Suprapubic skin (tissue), 4 donors: Measurements from ENCODE around the gene TUBA1C. TPM values are rescaled to one million over a fixed set of nuclear protein-coding genes. Genes with fewer than 3 reads are reported as not detected.
"Not testable (repeated sequence)": the region's sequence is repeated elsewhere in the genome, so short reads cannot be mapped to it uniquely, and the experiment has no call there.

Experiments
- DNase-seq, 2 donors: peaks; one replicate each; pipeline ENCODE4 v3.0.0-alpha.2; 2019; ENCODE audit warnings: low spot score in 2 of 2
- H3K27ac ChIP-seq: fragments of 200-600 bp; sonication (generic); one replicate; pipeline ENCODE4 v1.5.1; 2019
- H3K27me3 ChIP-seq: fragments of 200-600 bp; sonication (generic); one replicate; pipeline ENCODE4 v1.5.1; 2019
- H3K36me3 ChIP-seq: fragments of 200-600 bp; sonication (generic); one replicate; pipeline ENCODE4 v1.5.1; 2019
- H3K4me1 ChIP-seq: fragments of 200-600 bp; sonication (generic); one replicate; pipeline ENCODE4 v1.5.1; 2019
- H3K4me3 ChIP-seq: fragments of 200-600 bp; sonication (generic); one replicate; pipeline ENCODE4 v1.5.1; 2019; ENCODE audit warnings: mild to moderate bottlenecking
- H3K9me3 ChIP-seq: fragments of 200-600 bp; sonication (generic); one replicate; pipeline ENCODE4 v1.5.1; 2019
- EP300 ChIP-seq: sonication (generic); formaldehyde crosslinking; IDR thresholded peaks from one replicate; pipeline ENCODE4 v1.6.1; 2017; ENCODE audit warnings: antibody characterized with exemption
- POLR2A ChIP-seq, 2 donors: fragments of 450-650 bp; IDR thresholded peaks; one replicate each; pipeline ENCODE4 v1.6.1; 2017; ENCODE audit warnings: antibody characterized with exemption in 2 of 2, mild to moderate bottlenecking in 2 of 2, moderate library complexity in 2 of 2
- POLR2AphosphoS5 ChIP-seq, 3 donors: sonication (generic); formaldehyde crosslinking; IDR thresholded peaks; one replicate each; pipeline ENCODE4 v1.6.1; 2017; ENCODE audit warnings: antibody characterized with exemption in 3 of 3
- WGBS: methylation state at CpG from one replicate; pipeline ENCODE4 v1.1.5; 2018; 5-methylcytosine and 5-hydroxymethylcytosine counted together
- total RNA-seq, 4 donors: library from RNA; depleted of rRNA; stranded (reverse); fragments of >200 nt; gene quantifications; one replicate each; pipeline ENCODE4 v1.1.0, GENCODE V29; 2016
- TF ChIP-seq, protein P1 (sequence below), 2 donors: fragments of 200-600 bp in 1 of 2; fragments of 450-650 bp in 1 of 2; sonication (generic) in 1 of 2; IDR thresholded peaks; one replicate each; pipeline ENCODE4 v1.5.1; 2016 to 2019; ENCODE audit warnings: antibody characterized with exemption in 2 of 2, mild to moderate bottlenecking in 1 of 2, moderate library complexity in 1 of 2

TUBA1C gene
- total RNA-seq, 4 donors from 2014 or later = 115 to 747 (median 609) TPM

DNA sequence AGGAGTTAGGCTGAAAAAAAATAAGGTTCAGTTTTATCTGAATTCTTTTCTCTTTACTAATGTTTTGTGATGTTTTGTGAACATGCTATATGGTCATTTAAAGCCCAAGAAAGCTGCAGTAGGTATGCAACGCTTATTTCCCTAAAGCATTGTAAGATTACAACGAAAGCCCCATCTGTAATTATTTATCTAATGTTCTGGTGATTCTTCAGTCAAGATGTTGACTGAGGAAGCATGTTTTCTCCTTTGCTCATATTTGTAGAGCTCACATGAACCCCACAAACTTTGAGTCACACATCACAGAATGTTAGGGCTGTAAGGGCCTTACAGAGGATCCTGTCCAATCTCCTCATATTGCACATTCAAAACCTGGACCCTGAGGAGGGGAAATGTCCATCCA lies 3.2 kb upstream of the TUBA1C start:
- DNase-seq = no peak
- no peaks in the 10 kb centered on the region for H3K9me3 ChIP-seq
- TF ChIP-seq POLR2A (IDR thresholded peaks at IDR 0.05) (no peak), POLR2AphosphoS5 (IDR thresholded peaks at IDR 0.05) (no peak), EP300 (no peak)
- TF ChIP-seq, protein P1, sequence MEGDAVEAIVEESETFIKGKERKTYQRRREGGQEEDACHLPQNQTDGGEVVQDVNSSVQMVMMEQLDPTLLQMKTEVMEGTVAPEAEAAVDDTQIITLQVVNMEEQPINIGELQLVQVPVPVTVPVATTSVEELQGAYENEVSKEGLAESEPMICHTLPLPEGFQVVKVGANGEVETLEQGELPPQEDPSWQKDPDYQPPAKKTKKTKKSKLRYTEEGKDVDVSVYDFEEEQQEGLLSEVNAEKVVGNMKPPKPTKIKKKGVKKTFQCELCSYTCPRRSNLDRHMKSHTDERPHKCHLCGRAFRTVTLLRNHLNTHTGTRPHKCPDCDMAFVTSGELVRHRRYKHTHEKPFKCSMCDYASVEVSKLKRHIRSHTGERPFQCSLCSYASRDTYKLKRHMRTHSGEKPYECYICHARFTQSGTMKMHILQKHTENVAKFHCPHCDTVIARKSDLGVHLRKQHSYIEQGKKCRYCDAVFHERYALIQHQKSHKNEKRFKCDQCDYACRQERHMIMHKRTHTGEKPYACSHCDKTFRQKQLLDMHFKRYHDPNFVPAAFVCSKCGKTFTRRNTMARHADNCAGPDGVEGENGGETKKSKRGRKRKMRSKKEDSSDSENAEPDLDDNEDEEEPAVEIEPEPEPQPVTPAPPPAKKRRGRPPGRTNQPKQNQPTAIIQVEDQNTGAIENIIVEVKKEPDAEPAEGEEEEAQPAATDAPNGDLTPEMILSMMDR (IDR thresholded peaks at IDR 0.05) = no peak
- no peaks in the 10 kb centered on the region for H3K27me3 ChIP-seq
- no peak overlapping the region for H3K27ac ChIP-seq
- H3K4me3 ChIP-seq = no peak overlapping the region
- peaks cover 50% of the 10 kb centered on the region for H3K4me1 ChIP-seq
- no peaks in the 10 kb centered on the region for H3K36me3 ChIP-seq
- 87% methylated on average over 2 of the region's 2 CpGs for WGBS

DNA sequence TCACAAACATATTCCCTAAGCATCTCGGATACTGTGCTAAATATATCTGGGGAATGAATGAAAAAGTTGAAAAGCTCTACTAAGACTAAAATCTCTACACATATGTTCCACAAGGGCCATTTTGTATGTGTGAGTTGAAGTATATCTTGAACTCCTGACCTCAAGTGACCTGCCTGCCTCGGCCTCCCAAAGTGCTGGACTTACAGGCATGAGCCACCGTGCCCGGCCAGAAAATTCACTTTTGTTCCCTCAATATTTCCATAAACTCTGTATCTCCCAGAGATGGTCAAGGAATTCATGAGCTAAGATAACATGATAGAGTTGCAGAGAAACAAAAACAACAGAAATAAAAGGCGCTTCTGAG lies 1.5 kb upstream of the TUBA1C start:
- TF ChIP-seq EP300 = no peak
- TF ChIP-seq, protein P1 (IDR thresholded peaks at IDR 0.05) = no peak
- TF ChIP-seq POLR2A (IDR thresholded peaks at IDR 0.05) = no peak
- no peak for TF ChIP-seq POLR2AphosphoS5 (IDR thresholded peaks at IDR 0.05)
- no peak for DNase-seq
- Histone ChIP-seq H3K4me1 (peaks cover 66% of the 10 kb centered on the region), H3K9me3 (no peaks in the 10 kb centered on the region), H3K27me3 (no peaks in the 10 kb centered on the region), H3K4me3 (no peak overlapping the region), H3K36me3 (no peaks in the 10 kb centered on the region), H3K27ac (no peak overlapping the region)
- whole genome bisulfite sequencing = 86% methylated on average over 5 of the region's 5 CpGs

DNA sequence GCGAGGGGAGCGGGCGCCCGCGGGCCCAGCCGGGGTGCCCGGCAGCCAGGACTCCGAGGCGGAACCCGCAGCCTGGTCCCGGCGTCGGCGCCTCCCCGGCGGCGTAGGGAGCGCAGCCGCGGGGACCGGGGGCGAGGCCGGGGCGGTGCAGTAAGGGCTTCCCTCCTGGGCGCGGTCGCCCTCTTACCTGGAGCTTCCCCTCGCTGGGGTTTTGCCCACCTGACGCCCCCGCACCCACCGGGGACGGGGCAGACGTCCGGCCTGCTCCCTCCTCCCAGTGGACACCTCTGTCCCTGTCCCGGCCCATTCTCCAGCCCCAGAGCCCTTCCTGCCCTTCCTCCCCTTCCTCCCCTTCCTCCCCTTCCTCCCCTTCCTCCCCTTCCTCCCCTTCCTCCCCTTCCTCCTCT lies 413 bp upstream of the TUBA1C start:
- peak overlapping the region; percentile 100 for H3K27ac ChIP-seq
- H3K4me3 ChIP-seq = peak overlapping the region; percentile 92
- no peaks in the 10 kb centered on the region for H3K27me3 ChIP-seq
- H3K4me1 ChIP-seq = peaks cover 73% of the 10 kb centered on the region
- DNase-seq = peak in 1 of 2 donors; percentile 81
- TF ChIP-seq EP300 = no peak
- peaks cover 2% of the 10 kb centered on the region for H3K36me3 ChIP-seq
- WGBS = under 1% methylated on average over 19 of the region's 35 CpGs
- H3K9me3 ChIP-seq = no peaks in the 10 kb centered on the region

DNA sequence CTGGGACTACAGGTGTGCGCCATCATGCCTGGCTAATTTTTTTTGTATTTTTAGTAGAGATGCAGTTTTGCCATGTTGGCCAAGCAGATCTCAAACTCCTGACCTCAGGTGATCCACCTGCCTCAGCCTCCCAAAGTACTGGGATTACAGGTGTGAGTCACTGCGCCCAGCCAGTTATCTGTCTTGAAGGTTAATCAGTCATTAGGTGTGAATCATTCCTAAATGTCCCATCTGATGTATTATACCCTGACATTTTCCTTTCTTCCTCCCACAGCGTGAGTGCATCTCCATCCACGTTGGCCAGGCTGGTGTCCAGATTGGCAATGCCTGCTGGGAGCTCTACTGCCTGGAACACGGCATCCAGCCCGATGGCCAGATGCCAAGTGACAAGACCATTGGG lies 4.3 kb downstream of the TUBA1C start:
- H3K36me3 ChIP-seq = peaks cover 45% of the 10 kb centered on the region
- 62% methylated on average over 6 of the region's 6 CpGs for WGBS
- H3K27ac ChIP-seq = peak overlapping the region; percentile 36
- H3K4me1 ChIP-seq = peaks cover 54% of the 10 kb centered on the region
- not testable (repeated sequence) for H3K27me3 ChIP-seq, H3K4me3 ChIP-seq, DNase-seq, H3K9me3 ChIP-seq

DNA sequence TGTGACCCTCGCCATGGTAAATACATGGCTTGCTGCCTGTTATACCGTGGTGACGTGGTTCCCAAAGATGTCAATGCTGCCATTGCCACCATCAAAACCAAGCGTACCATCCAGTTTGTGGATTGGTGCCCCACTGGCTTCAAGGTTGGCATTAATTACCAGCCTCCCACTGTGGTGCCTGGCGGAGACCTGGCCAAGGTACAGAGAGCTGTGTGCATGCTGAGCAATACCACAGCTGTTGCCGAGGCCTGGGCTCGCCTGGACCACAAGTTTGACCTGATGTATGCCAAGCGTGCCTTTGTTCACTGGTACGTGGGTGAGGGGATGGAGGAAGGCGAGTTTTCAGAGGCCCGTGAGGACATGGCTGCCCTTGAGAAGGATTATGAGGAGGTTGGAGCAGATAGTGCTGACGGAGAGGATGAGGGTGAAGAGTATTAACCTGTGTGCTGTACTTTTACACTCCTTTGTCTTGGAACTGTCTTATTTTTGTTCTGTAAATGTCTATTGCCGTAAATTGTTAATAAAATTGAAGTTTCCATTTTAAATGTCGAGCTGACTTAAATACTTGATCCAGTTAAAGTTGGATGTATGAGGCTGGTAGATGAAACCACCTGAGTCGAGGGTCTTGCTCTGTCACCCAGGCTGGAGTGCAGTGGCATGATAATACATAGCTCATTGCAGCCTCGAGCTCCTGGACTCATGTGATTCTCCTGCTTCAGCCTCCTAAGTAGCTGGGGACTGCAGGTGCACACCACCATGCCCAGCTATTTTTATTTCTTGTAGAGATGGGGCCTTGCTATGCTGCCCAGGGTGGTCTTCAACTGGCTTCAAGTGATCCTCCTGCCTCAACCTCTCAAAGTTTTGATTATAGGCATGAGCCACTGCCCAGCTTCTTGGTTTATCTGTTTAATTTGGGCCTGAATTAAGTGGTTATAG lies 8.2 kb downstream of the TUBA1C start:
- TF ChIP-seq EP300 (no peak), POLR2A (IDR thresholded peaks at IDR 0.05) (no peak), POLR2AphosphoS5 (IDR thresholded peaks at IDR 0.05) (no peak)
- WGBS = 97% methylated on average over 12 of the region's 16 CpGs
- Histone ChIP-seq H3K4me3 (no peak overlapping the region), H3K36me3 (peaks cover 45% of the 10 kb centered on the region), H3K27me3 (no peaks in the 10 kb centered on the region), H3K27ac (no peak overlapping the region), H3K4me1 (peaks cover 28% of the 10 kb centered on the region), H3K9me3 (no peaks in the 10 kb centered on the region)
- DNase-seq = no peak

DNA sequence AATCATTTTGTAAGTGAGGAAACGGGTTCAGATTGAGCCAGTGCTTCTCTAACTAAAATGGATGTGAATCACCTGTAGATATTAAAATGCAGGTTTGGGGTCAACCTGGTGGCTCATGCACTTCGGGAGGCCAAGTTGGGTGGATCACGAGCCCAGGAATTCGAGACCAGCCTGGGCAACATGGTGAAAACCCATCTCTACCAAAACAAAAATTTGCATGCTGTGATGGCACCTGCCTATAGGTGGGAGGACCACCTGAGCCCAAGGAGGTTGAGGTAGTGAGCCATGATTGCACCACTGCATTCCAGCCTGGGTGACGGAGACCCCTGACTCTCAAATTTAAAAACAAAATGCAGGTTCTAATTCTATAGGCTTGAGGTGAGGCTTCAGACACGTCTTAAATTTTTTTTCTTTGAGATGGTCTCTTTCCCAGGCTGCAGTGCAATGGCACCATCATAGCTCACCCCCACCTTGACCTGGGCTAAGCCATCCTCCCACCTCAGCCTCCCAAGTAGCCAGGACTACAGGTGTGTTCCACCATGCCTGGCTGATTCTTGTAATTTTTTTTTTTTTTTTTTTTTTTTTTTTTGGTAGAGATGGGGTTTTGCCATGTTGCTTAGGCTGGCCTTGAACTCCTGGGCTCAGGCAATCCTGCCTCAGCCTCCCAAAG lies 9.0 kb downstream of the TUBA1C start:
- Histone ChIP-seq H3K27ac (no peak overlapping the region), H3K36me3 (peaks cover 45% of the 10 kb centered on the region), H3K4me1 (peaks cover 22% of the 10 kb centered on the region), H3K9me3 (no peaks in the 10 kb centered on the region), H3K4me3 (no peak overlapping the region), H3K27me3 (no peaks in the 10 kb centered on the region)
- WGBS = 93% methylated on average over 6 of the region's 6 CpGs
- no peak for DNase-seq
- TF ChIP-seq, protein P1 (IDR thresholded peaks at IDR 0.05) = no peak
- TF ChIP-seq POLR2A (IDR thresholded peaks at IDR 0.05) = no peak
- TF ChIP-seq EP300 = no peak
- no peak for TF ChIP-seq POLR2AphosphoS5 (IDR thresholded peaks at IDR 0.05)
